ENCODE data around the gene NTRK1. TPM values are rescaled to one million over a fixed set of nuclear protein-coding genes. Genes with fewer than 3 reads are reported as not detected.

Gene NTRK1
- total RNA-seq, 4 donors from 2014 or later, result 0.20 to 2.6 (median 0.64) TPM; not detected in 1

GRCh38 chr1:156836041-156836654 is 24.5 kb upstream of the NTRK1 start:
- peaks cover 60% of the 10 kb centered on the region for H3K27me3 ChIP-seq
- 44 to 51% methylated on average over 4 to 5 of the region's 5 CpGs for WGBS, 2 donors (ENCODE audit: low coverage in 1 of 2)
- DNase-seq, result no peak
- no peak overlapping the region for H3K4me3 ChIP-seq
- H3K27ac ChIP-seq, result no peak overlapping the region
- H3K9me3 ChIP-seq, result no peaks in the 10 kb centered on the region
- no peaks in the 10 kb centered on the region for H3K36me3 ChIP-seq
- H3K4me1 ChIP-seq, result no peaks in the 10 kb centered on the region
- TF ChIP-seq, protein P1, sequence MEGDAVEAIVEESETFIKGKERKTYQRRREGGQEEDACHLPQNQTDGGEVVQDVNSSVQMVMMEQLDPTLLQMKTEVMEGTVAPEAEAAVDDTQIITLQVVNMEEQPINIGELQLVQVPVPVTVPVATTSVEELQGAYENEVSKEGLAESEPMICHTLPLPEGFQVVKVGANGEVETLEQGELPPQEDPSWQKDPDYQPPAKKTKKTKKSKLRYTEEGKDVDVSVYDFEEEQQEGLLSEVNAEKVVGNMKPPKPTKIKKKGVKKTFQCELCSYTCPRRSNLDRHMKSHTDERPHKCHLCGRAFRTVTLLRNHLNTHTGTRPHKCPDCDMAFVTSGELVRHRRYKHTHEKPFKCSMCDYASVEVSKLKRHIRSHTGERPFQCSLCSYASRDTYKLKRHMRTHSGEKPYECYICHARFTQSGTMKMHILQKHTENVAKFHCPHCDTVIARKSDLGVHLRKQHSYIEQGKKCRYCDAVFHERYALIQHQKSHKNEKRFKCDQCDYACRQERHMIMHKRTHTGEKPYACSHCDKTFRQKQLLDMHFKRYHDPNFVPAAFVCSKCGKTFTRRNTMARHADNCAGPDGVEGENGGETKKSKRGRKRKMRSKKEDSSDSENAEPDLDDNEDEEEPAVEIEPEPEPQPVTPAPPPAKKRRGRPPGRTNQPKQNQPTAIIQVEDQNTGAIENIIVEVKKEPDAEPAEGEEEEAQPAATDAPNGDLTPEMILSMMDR (IDR thresholded peaks at IDR 0.05), result no peak
- no peak for TF ChIP-seq EP300 (IDR thresholded peaks at IDR 0.05; ENCODE audit: low read depth)
- no peak for TF ChIP-seq POLR2AphosphoS5 (IDR thresholded peaks at IDR 0.05)
- no peak for TF ChIP-seq POLR2A (IDR thresholded peaks at IDR 0.05)
- in situ Hi-C loops (cut with MboI; ENCODE audit: low pct_ligation_motif_present in 1 of 4, low pct_unique_long_range_greater_than_20kb in 1 of 4, low sequenced_read_pairs in 3 of 4), result no loop called here
- intact Hi-C loops (cut with DNase I; ENCODE audit: low total_unique reads), result no loop called here

- H3K27ac ChIP-seq, result no peak overlapping the region
- no peak overlapping the region for H3K4me3 ChIP-seq
- no peaks in the 10 kb centered on the region for H3K9me3 ChIP-seq
- H3K36me3 ChIP-seq, result no peaks in the 10 kb centered on the region
- H3K27me3 ChIP-seq, result peaks cover 64% of the 10 kb centered on the region
- intact Hi-C loops (cut with DNase I; ENCODE audit: low total_unique reads) (no loop called here), in situ Hi-C loops (cut with MboI; ENCODE audit: low pct_ligation_motif_present in 1 of 4, low pct_unique_long_range_greater_than_20kb in 1 of 4, low sequenced_read_pairs in 3 of 4) (no loop called here)
- TF ChIP-seq POLR2AphosphoS5 (IDR thresholded peaks at IDR 0.05) (no peak), POLR2A (IDR thresholded peaks at IDR 0.05) (no peak), EP300 (IDR thresholded peaks at IDR 0.05; ENCODE audit: low read depth) (no peak)
- TF ChIP-seq, protein P1 (IDR thresholded peaks at IDR 0.05), result no peak
- DNase-seq, result no peak
- WGBS, 2 donors (ENCODE audit: low coverage in 1 of 2), result 61% methylated on average over 4 of the region's 4 CpGs; no CpG with 5 or more reads in 1 of the 2 donors
- H3K4me1 ChIP-seq, result no peaks in the 10 kb centered on the region
Observed at GRCh38 chr1:156836892-156837291, 23.8 kb upstream of the NTRK1 start.

DNA sequence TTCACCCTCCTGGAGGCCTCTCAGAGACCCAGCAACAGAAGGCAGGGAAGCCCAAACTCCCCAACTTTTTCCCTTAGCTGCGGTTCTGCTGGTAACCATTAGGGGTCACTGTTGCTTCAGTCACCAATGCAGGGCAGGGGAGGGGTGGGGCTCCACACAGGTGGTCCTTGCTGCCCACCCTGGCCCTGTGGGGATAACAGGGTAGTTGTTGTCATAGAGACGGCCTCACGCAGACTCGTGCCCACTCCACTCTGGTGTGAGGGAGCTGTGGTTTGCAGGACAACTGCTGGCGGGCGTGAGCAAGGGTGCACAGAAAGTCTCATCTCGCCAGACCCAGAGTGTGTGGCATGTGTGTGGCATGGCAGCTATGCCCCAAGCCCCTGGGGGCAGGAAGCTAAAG is 21.7 kb upstream of the NTRK1 start:
- Histone ChIP-seq H3K36me3 (no peaks in the 10 kb centered on the region), H3K27ac (no peak overlapping the region), H3K9me3 (no peaks in the 10 kb centered on the region), H3K4me1 (no peaks in the 10 kb centered on the region), H3K4me3 (no peak overlapping the region), H3K27me3 (peaks cover 75% of the 10 kb centered on the region)
- no peak for TF ChIP-seq POLR2AphosphoS5 (IDR thresholded peaks at IDR 0.05)
- TF ChIP-seq POLR2A (IDR thresholded peaks at IDR 0.05), result no peak
- TF ChIP-seq EP300 (IDR thresholded peaks at IDR 0.05; ENCODE audit: low read depth), result no peak
- TF ChIP-seq, protein P1 (IDR thresholded peaks at IDR 0.05), result peak; percentile 59 to 86 (median 80)
- WGBS, 2 donors (ENCODE audit: low coverage in 1 of 2), result 42% methylated on average over 7 of the region's 7 CpGs; no CpG with 5 or more reads in 1 of the 2 donors
- intact Hi-C loops (cut with DNase I; ENCODE audit: low total_unique reads) (no loop called here), in situ Hi-C loops (cut with MboI; ENCODE audit: low pct_ligation_motif_present in 1 of 4, low pct_unique_long_range_greater_than_20kb in 1 of 4, low sequenced_read_pairs in 3 of 4) (no loop called here)
- no peak for DNase-seq

DNA sequence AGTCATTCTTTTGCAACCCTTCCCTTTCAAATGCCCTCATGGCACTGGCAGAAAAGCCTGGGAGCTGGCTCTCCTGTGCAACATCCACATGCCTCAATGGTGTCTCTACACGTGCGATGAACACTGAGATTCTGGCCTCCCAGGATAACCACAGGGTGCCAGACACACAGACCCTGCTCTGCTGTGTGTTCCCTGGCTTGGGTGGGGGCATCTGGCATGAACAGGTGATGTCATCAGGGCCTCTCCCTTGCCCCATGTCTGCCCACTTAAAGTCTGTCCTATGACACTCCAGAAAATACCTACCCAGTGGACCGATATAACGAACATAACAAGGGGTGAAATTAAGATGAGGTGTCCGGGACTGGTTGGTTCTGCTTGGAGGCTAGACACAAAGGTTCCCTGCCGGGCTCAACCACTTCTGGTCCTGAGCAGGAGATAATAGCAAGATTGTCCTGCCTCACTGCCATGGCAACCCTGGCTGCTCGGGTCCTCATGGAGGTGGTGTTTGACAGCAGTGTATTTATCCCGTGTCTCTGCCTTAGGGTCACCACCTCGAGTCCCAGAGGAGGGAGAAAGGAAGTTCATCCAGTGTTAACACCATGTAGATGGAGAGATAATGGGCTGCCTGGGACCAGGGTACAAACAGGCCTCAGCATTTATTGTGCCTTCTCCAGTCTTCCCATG is 21.1 kb upstream of the NTRK1 start:
- peaks cover 75% of the 10 kb centered on the region for H3K27me3 ChIP-seq
- WGBS, 2 donors (ENCODE audit: low coverage in 1 of 2), result 41% methylated on average over 9 of the region's 9 CpGs; no CpG with 5 or more reads in 1 of the 2 donors
- no peaks in the 10 kb centered on the region for H3K9me3 ChIP-seq
- H3K27ac ChIP-seq, result no peak overlapping the region
- no peak overlapping the region for H3K4me3 ChIP-seq
- H3K36me3 ChIP-seq, result no peaks in the 10 kb centered on the region
- no peaks in the 10 kb centered on the region for H3K4me1 ChIP-seq
- TF ChIP-seq POLR2A (IDR thresholded peaks at IDR 0.05) (no peak), POLR2AphosphoS5 (IDR thresholded peaks at IDR 0.05) (no peak), EP300 (IDR thresholded peaks at IDR 0.05; ENCODE audit: low read depth) (no peak)
- TF ChIP-seq, protein P1 (IDR thresholded peaks at IDR 0.05), result no peak
- in situ Hi-C loops (cut with MboI; ENCODE audit: low pct_ligation_motif_present in 1 of 4, low pct_unique_long_range_greater_than_20kb in 1 of 4, low sequenced_read_pairs in 3 of 4), result no loop called here
- intact Hi-C loops (cut with DNase I; ENCODE audit: low total_unique reads), result no loop called here
- no peak for DNase-seq

Data from transverse colon (tissue), 4 donors.